Mononuclear cell (primary cell): ENCODE measurements around the gene GPER1. TPM values are rescaled to one million over a fixed set of nuclear protein-coding genes. Genes with fewer than 3 reads are reported as not detected.
"Not testable (repeated sequence)": the region's sequence is repeated elsewhere in the genome, so short reads cannot be mapped to it uniquely, and the experiment has no call there.

Source experiments
- H3K27me3 ChIP-seq: 2 replicates; pipeline ENCODE4 v1.6.0; 2011; ENCODE audit warnings: low read length, control low read depth; ENCODE audit not compliant: insufficient read depth
- H3K4me1 ChIP-seq: 2 replicates; pipeline ENCODE4 v1.5.1; 2011; ENCODE audit warnings: mild to moderate bottlenecking, low read length, control low read depth; ENCODE audit not compliant: insufficient read depth
- H3K4me3 ChIP-seq: 2 replicates; pipeline ENCODE4 v1.5.1; 2011; ENCODE audit warnings: mild to moderate bottlenecking, low read length, moderate library complexity
- H3K9me3 ChIP-seq: 2 replicates; pipeline ENCODE4 v1.5.1; 2011; ENCODE audit warnings: low read depth, mild to moderate bottlenecking, control low read depth, low read length
- total RNA-seq: library from RNA; depleted of rRNA; stranded (reverse); fragments of >200 nt; gene quantifications from one replicate; pipeline ENCODE4 v1.2.3, GENCODE V29; 2012

GPER1 gene
- total RNA-seq, 1 donor = 0.42 TPM

DNA sequence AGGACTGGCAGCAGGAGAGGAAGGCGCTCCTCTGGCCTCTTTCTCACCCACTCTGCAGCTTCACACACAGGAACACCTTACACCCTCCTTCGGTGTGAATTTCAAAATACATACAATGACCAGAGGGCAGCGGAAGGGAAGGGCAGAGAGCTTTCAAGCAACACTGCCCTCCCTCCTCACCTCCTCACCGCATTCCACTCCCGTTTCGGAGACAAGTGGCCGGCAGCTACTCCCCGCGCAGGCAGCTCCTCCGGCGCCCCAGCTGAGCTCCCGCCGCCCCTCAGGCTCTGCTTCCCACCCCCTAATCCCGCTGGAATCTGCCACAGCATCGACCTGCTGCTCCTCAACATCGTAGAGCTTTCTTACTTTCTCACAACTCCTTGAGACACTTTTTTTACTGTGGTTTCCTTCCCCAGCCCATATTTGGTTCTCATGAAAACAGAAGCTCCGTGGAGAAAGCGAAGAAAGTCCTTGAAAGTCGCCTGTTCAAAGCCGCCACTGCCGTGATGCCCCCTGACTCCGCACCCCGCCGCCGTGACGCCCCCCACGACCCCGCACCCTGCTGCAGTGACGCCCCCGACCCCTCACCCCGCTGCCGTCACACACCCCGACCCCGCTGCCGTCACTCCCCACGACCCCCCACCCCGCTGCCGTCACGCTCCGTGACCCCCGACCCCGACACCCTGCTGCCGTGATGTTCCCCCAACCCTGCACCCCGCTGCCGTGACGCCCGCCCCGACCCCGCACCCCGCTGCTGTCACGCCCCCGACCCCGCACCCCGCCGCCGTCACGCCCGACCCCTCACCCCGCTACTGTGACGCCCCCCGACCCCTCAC lies 14.6 kb upstream of the GPER1 start:
- Histone ChIP-seq H3K9me3 (no peaks in the 10 kb centered on the region), H3K4me3 (no peak overlapping the region), H3K27me3 (no peaks in the 10 kb centered on the region), H3K4me1 (no peaks in the 10 kb centered on the region)

DNA sequence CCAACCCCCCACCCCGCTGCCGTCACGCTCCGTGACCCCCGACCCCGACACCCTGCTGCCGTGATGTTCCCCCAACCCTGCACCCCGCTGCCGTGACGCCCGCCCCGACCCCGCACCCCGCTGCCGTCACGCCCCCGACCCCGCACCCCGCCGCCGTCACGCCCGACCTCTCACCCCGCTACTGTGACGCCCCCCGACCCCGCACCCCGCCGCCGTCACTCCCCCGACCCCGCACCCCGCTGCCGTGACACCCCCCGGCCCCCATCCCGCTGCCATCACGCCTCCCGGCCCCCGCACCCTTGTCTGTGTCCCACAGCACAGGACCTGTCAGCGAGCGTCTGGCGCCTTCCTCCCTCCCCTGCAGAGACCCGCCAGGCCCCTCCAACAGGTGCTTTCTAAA lies 13.9 kb upstream of the GPER1 start:
- H3K4me3 ChIP-seq, H3K4me1 ChIP-seq, H3K27me3 ChIP-seq, H3K9me3 ChIP-seq: not testable (repeated sequence)

DNA sequence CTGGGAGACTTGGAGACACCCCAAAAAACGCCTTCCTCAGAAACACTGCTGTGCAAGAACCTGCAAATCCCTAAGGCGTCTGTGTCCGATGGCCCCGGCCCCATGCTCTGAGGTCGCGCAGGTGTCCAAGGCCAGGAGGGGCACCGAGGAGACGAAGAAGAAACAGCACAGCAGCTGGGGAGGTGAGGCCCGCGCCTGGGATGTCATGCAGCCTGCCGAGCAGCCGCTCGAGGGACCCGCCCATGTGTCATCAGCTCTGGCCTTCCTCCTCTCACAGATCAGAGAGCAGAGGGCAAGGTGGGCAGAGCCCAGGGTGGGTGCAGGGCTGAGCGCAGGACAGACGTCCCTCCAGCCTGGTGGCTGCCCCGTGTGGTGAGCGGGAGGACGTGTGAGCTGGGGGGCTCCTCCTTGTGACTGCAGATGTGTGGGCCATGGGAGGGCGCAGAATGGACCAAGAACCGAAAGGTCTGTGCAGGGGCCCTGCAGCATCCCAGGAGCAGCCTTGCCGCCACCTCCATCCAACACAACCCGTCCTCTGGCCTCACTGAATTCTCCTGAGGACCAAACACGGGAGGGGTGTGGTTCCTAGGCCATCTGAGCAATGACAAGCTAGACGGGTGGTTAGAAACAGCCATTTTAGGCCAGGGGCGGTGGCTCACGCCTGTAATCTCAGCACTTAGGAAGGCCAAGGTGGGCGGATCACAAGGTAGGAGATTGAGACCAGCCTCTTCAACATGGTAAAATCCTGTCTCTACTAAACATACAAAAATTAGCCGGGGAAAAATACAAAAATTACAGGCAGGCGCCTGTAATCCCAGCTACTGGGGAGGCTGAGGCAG lies 13.1 kb upstream of the GPER1 start:
- Histone ChIP-seq H3K4me1 (no peaks in the 10 kb centered on the region), H3K4me3 (no peak overlapping the region), H3K27me3 (no peaks in the 10 kb centered on the region), H3K9me3 (no peaks in the 10 kb centered on the region)

DNA sequence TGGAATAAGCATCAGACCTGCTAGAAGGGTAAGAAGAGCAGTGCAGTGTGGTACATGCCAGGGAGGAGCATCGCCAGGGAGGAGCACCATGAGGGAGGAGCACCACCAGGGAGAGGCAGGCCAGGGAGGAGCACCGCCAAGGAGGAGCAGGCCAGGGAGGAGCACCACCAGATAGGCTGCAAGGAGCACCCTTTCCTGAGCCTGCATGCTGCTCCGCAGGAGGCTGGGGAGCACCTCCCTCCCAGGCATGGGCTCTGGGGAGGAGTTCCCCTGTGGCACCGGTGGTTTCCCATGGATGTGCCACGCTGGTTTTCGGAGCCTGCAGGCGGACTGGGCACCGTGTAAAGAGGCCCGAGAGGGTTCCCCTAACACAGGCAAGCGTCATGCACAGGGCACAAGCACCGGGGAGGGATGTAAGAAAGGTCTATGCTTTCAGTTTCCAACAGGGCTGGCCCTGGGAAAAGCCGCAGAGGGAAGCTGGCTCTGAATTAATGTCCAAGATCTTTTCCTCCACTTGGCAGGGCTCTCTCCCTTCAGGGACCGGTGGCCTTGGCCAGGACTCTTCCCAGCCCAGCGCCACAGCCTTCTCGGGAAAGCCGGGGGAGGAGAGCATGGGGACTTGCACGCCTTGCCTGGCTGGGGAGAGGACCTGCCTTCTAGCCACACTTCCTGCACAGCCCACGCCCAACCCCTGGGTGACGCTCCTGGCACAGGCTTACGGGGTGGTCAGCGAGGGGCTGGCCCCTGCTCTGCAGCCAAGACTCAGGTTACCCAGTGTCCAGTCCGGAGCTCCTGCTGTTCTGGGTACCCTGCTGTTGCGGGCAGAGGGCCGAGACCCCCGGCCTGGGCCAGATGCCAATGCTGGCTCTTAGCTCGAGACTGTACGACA lies 11.5 kb upstream of the GPER1 start:
- H3K27me3 ChIP-seq = no peaks in the 10 kb centered on the region
- H3K4me3 ChIP-seq = no peak overlapping the region
- no peaks in the 10 kb centered on the region for H3K4me1 ChIP-seq
- H3K9me3 ChIP-seq = no peaks in the 10 kb centered on the region

DNA sequence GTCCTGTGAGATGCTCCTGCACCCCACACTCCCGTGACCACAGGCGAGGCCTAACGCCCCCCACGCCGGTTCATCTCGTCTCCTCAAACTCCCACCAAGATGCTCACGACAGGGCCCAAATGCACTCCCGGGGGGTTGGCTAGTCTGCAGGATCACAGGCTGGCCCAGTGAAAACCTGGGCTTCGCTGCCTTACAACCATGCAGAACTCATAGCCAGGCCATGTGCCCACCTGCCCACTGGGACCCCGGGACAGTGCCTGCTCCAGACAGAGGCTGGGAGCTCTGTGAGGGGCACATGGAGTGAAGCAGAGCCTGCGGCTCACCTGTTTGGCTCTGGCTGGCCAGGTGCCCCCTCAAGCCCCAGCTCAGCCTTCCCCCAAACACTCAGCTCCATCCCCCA lies 9.4 kb upstream of the GPER1 start:
- H3K4me1 ChIP-seq = no peaks in the 10 kb centered on the region
- H3K4me3 ChIP-seq = no peak overlapping the region
- no peaks in the 10 kb centered on the region for H3K27me3 ChIP-seq
- H3K9me3 ChIP-seq = no peaks in the 10 kb centered on the region

DNA sequence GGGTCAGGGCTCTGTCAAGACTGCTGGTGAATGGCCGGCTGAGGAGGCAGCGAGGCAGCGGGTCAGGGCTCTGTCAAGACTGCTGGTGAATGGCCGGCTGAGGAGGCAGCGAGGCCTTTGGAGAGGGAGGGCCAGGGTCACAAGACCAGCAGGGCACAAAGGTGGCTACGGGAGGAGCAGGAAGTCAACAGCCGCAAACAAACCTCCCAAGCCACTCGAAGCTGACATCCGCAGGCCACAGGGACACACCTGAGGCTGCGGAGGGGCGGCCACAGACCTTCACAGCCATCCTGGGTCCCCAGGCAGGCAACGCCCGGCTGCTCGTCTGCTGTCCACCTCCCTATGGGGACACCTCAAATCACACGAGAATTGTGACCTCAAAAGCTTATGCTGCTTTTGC lies 8.9 kb upstream of the GPER1 start:
- no peaks in the 10 kb centered on the region for H3K9me3 ChIP-seq
- H3K4me3 ChIP-seq = no peak overlapping the region
- no peaks in the 10 kb centered on the region for H3K27me3 ChIP-seq
- no peaks in the 10 kb centered on the region for H3K4me1 ChIP-seq

DNA sequence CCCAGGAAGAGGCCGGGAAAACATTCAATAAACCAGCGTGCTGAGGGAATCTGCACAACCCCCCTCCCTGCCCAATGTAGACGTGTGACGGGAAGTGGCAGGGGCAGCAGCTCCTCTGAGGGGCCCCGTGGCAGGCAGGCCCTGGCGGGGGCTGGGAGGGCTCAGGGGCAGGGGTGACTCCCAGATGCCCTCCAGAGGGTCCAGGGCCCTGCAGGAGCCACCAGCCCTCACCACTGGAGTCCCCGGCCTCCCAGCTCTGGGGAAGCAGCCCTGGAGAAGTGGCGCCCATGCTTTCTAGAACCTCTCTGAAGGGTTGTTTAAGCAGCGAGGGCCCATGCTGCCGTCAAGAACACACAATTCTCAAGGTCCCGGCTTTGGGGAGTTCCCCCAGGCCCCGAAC lies 8.4 kb upstream of the GPER1 start:
- no peak overlapping the region for H3K4me3 ChIP-seq
- no peaks in the 10 kb centered on the region for H3K9me3 ChIP-seq
- no peaks in the 10 kb centered on the region for H3K4me1 ChIP-seq
- H3K27me3 ChIP-seq = no peaks in the 10 kb centered on the region

DNA sequence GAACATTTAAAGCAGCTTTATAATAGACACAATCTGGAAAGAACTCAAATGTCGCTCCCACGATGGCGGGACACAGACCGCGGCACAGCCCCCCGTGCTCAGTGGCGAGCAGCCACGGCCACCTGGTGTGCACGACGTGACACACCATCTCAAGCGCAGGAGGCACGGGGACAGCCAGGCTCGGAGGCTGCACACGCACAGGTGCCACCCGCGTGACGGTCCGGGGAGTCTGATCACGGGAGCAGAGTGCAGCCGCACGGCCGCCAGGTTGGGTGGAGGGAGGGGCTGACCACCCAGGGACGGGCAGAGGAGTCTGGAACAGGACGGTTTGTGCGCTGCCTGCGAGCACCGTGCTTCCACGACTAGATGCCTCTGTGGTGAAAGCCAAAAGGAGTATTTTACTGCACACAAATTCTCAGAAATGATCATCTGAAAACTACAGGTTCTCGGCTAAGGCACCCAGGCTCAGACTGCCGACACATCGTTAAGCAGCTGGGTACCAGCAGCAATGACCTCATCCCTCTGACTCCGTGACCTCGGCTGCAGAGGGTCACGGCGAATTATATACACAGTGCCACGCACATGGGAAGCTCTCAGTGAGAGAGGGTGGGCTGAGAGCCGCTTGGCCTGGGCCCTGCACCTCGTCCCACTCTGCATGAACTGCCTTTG lies 7.5 kb upstream of the GPER1 start:
- Histone ChIP-seq H3K4me1 (no peaks in the 10 kb centered on the region), H3K27me3 (no peaks in the 10 kb centered on the region), H3K4me3 (no peak overlapping the region), H3K9me3 (no peaks in the 10 kb centered on the region)

DNA sequence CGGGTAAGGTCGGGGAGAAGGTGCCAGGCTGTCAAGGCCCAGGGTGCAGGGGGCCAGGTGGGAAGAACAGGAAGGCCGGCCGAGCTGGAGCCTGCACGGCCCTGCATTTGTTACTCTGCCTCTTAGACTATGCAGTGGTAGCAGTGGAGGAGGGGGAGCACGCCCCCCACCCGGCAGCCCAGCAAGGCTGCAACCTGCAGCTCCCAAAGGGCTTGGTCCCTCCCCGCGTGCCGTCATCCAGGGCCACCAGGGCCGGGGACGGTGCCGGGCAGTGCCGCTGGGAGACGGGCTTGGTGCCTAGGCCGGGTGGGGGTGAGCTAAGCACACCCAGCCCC lies 7.0 kb upstream of the GPER1 start:
- no peaks in the 10 kb centered on the region for H3K9me3 ChIP-seq
- H3K4me1 ChIP-seq = no peaks in the 10 kb centered on the region
- no peak overlapping the region for H3K4me3 ChIP-seq
- H3K27me3 ChIP-seq = no peaks in the 10 kb centered on the region

DNA sequence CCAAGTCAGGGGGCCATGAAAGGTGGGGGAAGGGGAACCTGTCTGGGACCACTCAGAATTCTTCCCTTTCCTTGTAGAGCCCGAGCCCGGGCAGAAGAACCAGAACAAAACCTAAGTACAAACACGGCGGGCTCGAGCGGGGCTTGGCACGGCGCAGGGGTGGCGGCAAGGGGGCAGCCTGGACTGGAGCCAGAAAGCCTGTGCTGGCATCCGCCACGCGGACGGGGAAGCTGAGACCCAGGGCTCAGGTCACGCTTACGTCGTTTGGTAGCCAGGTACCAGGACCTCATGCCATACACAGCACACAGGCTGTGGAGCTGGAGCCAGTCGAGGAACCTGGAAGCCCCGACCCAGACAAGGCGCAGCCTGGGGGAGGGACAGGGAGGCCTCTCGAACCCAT lies 6.6 kb upstream of the GPER1 start:
- no peaks in the 10 kb centered on the region for H3K9me3 ChIP-seq
- peaks cover under 1% of the 10 kb centered on the region for H3K4me1 ChIP-seq
- no peaks in the 10 kb centered on the region for H3K27me3 ChIP-seq
- H3K4me3 ChIP-seq = no peak overlapping the region

DNA sequence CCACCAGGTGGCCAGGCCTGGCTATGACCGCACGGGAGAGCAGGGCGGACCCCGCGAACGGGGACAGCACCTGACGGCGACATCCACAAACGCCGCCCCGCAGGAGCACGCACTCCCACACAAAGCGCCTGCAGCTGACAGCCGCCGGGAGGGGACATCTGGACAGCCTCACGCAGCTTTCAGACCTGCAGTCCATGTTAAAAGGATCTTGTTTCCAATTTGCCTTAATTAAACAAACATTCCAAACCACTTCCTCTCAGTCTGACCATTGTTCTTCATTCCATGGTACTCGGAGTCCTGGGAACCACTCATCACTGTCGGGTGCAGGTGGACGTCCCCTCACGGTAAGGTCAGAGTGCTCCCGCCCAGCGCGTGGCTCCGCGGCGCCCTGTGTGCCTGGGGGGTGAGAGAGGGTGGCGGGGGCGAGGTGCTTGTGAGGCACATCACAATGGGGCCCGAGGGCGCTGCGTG lies 5.9 kb upstream of the GPER1 start:
- peaks cover 7% of the 10 kb centered on the region for H3K4me1 ChIP-seq
- no peak overlapping the region for H3K4me3 ChIP-seq
- H3K9me3 ChIP-seq = no peaks in the 10 kb centered on the region
- H3K27me3 ChIP-seq = no peaks in the 10 kb centered on the region

DNA sequence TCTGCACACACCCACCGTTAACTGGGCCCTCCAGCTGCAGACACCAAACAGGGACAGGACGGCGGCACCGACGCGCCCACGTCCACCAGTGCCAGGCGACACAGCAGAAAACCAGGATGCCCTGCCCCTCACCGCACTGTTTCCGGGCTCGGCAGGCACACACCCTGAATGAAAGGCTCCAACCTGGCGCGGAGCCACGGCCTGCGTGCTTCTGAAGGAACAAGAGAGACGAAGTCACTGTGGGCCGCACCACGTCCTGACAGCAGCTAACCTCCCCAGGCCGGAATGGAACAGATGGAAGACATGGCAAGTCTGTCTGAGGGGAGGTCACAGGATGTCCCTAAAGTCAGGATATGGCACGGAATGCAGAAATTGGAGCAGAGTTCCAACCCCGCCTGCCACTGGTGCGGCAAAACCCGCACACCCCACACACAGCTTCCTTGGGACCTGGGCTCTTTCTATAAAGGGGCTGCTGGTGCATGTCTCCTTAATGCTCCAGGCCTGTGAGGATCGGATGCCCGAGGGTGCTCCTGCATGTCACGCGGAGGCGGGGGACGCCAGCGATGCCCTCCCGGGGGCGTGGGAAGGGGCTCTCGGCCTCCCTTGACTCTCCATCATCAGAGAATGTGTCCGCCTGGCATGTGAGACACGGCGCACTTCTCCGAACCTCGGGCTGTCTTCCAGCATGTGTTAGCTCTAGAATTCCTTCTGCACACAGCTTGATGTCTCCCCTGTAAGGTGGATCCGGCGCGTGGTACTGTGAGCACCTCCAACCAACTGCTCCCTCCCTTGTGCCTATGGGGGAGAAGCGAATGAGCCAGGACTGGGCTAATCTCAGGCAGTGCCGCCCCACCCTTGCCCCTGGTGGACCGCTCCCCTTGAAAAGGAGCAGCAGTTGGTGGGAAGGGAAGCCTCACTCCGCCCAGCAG lies 3.9 kb upstream of the GPER1 start:
- Histone ChIP-seq H3K9me3 (no peaks in the 10 kb centered on the region), H3K27me3 (no peaks in the 10 kb centered on the region), H3K4me1 (peaks cover 13% of the 10 kb centered on the region), H3K4me3 (no peak overlapping the region)

DNA sequence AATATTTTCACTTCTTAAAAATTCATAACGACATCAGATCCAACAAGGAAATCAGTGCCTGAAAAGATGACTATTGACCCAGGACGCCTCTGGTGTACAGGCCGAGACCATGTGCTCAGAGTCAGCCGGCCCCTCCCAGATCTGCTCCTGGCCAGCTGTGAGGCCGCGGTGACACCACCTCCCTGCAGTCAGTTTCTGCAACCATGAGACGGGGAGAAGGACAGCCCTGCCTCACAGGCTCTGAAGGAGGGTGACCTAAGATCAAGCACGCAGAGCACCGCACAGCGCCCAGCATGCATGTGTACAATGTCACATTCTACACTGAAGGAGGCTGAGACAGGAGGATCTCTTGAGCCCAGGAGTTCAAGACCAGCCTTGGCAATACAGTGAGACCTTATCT lies 2.6 kb upstream of the GPER1 start:
- Histone ChIP-seq H3K27me3 (no peaks in the 10 kb centered on the region), H3K4me3 (no peak overlapping the region), H3K4me1 (peaks cover 15% of the 10 kb centered on the region), H3K9me3 (no peaks in the 10 kb centered on the region)
